Measurements from ENCODE around the gene XPC.
"Not testable (repeated sequence)": the region's sequence is repeated elsewhere in the genome, so short reads cannot be mapped to it uniquely, and the experiment has no call there.

XPC gene

GRCh38 chr3:14178247-14179113 is at the start of gene XPC, which contains the start of gene LSM3:
XPC (minus strand) TSS chr3:14178601; CDS start chr3:14178568, 33 bp downstream.
LSM3 (plus strand) TSS chr3:14178817; CDS start chr3:14178861, 44 bp downstream.
- DNase-seq: peak; percentile 93

DNA sequence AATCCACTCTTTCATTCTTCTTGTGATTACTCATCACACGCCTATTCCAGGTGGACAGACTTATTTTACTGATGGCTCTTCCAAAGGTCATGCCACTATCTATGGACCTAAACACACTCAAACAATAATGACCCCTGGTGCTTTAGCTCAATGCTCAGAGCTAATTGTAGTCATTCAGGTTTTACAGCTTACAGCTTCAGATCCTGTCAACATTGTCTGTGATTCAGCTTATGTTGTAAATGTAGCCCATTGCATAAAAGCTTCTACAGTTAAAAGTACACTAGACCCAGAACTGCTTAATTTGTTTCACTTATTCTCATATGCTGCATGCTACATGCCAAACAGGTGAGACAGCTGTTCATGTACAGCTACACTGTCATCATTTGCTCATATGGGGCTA is 49.5 kb upstream of the XPC start:
- peak; percentile 47 for DNase-seq

GRCh38 chr3:14226351-14226750 is 48.0 kb upstream of the XPC start:
- not testable (repeated sequence) for DNase-seq

GRCh38 chr3:14225421-14225820 is 47.0 kb upstream of the XPC start:
- DNase-seq: no peak

GRCh38 chr3:14224895-14225294 is 46.5 kb upstream of the XPC start:
- no peak for DNase-seq

DNA sequence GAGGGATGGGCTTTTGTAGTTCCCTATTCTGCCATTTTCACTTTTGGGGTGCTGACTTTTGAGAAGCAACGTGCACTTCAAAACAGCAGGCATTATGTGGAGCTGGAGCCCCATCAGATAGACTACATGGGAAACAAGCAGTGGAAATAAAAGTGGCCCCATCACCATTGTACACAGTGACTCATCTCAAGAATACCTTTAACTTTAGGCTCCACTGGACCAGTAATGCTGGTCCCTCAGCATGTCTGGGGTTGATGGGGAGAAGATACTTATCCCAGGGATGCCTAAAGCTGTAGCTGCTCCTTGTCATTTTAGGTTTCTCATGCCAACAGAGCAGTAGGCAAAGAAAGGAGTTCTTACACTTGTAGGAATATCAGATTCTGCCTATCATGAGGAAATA is 45.2 kb upstream of the XPC start:
- DNase-seq: peak; percentile 11

DNA sequence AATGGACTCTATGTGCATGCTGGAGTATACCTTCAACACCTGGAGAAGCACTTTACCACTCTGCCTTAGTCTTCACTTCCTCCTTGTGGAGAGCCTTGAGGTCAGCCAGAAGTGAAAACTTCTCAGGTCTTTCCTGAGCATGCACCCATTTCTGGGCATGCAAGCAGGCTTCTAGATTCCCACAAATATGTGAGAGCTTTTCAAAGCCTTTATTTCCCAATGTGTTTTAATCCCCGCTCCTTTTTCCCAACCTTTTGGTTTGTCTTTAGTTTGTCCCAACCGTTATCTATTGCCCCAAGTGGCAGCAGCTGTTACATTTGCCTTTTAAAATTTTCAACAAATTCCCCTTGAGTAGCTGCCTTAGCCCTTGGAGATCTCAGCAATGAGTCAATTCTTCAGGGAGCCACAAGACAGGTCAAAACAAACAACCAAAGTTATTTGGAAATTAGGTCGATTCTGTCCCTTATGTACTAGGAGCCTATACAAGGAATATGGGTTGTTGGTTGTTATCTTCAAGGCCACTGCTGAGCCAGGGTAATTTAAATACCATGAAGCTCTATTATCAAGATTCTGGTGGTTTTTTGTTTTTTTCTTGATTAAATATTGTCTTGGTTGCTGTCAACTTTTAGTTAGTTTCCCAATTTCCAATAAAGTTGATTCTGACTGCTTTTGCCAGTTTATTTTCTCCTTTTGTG is 44.6 kb upstream of the XPC start:
- no peak for DNase-seq

DNA sequence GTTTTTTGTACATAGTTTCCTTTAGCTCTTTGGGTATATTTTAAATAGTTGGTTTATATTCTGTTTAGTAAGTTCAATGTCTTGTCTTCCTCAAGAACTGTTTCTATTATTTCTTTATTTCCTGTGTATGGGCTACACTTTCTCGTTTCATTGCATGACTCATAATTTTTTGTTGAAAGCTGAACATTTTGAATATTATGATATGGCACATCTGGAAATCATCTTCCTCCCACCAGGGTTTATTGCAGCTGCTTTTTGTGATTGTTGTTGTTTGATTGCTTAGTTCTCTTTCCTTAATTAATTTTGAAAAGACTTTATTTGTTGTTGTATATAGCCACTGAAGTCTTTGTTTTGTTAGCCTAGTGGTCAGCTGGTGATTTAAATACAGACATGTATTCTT is 44.1 kb upstream of the XPC start:
- DNase-seq: no peak

GRCh38 chr3:14221902-14222301 is 43.5 kb upstream of the XPC start:
- DNase-seq: no peak

DNA sequence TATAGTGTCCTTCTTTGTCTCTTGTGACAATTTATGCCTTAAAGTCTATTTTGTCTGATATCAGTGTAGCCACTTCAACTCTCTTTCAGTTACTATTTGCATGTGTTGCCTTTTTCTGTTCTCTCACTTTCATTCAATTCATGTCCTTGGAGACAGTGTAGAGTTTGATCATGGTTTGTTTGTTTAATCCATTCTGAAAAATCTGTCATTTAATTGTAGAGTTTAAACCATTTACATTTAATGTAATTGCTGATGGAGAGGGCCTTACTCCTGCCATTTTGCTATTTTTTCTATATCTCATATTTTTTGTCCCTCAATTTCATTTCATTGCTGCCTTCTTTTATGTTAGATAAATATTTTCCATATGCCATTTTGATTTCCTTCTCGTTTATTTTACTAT is 42.5 kb upstream of the XPC start:
- no peak for DNase-seq

GRCh38 chr3:14218355-14218754 is 40.0 kb upstream of the XPC start:
- DNase-seq: no peak

GRCh38 chr3:14216257-14217048 is 38.1 kb upstream of the XPC start:
- peak; percentile 1 for DNase-seq

DNA sequence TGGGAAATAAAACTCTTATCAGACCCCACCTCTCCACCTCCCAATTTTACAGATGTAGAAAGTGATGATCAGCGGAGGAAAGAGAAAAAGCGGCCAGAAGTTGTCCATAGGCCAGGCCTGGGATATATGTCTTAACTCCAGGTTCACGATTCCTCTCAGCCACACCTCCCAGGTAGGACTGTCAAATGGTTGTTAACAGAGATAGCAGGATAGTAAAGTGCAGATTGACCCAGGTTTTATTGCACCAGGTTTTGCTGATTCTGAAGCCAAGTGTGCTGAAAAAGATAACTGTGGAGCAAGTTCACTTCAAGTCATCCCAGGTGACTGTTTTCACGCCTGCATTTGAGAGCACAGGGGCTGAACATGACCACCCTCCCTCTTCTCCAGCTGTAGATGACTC is 36.4 kb upstream of the XPC start:
- no peak for DNase-seq

DNA sequence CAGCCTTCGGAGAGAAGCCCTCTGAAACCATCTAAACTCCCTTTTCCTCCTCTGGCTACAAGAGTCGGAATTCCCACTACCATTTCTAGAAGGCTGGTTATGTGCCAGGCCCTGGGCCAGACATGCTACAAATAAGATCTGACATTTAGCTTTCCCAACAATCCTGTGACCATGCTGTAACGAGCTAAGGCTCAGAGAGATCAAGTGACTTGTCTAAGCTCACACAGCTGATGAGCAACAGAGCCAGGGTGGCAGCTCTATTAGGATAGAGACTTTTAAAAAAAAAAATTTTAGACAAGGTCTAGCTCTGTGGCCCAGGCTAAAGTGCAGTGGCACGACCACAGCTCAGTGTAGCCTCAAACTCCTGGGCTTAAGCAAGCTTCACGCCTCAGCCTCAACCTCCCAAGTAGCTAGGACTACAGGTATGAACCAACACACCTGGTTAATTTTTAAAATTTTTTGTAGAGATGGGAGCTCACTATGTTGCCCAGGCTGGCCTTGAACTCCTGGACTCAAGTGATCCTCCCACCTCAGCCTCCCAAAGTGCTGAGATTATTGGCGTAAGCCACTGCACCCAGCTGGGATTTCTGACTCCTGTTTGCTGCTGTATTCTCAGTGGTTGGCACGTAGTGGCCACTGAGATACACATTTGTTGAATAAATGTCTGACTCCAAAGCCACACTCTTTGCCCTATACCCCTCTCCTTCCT is 34.8 kb upstream of the XPC start:
- no peak for DNase-seq

DNA sequence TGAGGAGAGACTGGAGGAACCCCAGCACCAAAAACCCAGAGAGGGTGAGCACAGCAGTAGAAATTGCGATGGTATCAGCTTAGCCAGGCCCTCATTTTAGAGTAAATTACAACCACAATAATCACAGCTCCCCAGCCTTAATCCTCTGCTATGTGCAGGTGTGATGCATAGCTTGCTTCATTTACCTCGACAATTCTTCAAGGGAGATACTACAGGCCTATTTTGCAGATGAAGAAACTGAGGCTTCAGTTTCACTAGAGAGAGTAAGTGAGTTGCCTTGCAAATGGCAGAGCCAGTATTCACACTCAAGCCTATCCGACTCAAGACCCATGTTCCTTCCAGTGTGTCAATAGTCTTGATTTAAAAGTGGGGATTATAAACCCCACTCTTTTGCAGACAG is 33.6 kb upstream of the XPC start:
- DNase-seq: no peak

DNA sequence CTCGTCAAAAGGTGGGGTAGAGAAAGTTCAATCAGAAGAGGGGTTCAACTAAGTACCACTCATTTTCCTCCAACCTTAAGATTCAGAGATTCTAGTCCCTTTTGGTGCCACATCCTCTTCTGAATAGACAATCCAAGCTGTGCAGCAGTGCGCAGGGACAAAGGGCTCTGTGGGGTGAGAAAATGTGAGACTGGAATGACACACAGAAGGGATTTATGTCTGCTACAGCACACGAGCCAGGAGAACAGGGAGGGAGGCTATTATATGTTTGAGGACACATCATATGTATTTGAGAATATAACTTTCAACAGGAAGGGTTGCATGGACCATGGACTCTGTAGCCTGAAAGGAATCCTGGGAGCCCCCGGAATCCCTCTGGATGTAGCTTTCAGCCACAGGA is 33.2 kb upstream of the XPC start:
- no peak for DNase-seq

- no peak for DNase-seq
Observed at GRCh38 chr3:14210843-14211594, 32.6 kb upstream of the XPC start.

DNA sequence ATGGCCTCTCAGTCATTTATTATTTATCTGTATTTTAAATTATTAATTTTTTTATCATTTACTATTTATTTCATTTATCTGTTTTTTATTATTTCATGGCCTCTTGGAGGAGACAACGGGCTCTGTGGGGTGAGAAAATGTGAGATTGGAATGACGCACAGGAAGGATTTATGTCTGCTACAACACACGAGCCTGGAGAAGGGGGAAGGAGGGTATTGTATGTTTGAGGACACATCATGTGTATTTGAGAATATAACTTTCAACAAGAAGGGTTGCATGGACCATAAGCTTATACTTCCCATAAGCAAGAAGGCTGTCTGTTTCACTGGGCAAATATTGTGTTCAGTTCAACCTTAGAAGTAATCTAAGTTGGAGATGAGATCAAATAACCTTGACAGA is 31.9 kb upstream of the XPC start:
- DNase-seq: no peak

DNA sequence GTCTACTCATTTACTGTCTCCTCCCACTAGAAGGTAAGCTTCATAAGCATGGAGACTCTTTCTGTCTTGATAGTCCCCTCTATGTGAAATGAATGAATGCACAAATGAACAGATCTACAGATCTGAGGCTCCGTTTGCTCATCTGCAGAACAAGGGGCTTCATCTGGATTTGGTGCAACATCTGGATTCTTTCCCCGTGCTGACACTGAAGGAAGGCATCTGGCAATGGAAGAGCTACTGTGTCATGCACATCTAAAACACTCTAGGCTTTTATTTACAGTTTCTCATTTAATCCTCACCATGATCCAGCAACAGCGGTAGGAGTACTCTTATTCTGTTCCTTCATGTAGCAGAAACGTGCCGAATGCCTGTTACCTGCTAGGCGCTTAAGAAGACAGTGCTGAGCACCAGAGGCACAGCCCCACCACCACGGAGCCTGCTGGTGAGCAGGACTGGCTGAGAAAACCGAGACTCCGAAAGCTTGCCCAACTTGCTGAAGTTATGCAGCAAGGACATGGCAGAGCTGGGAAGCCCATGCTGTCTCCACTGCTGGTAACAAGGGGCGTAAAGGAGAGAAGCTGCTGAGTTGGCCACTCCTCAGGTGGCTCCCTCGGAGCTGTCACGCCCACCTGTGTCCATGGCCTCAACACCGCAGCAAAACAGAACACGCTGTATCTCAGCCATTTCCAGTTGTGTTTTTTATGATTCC is 31.3 kb upstream of the XPC start:
- DNase-seq: no peak

- DNase-seq: no peak
Observed at GRCh38 chr3:14208977-14209394, 30.6 kb upstream of the XPC start.

DNA sequence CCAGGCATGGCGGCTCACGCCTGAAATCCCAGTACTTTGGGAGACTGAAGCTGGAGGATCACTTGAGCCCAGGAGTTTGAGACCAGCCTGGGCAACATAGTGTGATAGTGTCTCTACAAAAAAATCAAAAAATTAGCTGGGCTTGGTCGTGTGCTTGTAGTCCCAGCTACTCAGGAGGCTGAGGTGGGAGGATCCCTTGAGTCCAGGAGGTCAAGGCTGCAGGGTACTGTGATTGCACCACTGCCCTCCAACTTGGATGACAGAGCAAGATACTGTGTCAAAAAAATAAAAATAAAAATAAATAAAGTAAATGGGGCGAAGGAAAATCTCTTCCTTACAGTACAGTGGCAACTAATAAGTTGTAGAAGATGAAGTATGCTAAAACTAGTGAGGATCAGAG is 29.8 kb upstream of the XPC start:
- no peak for DNase-seq
